OCI-LY1 (cell line): ENCODE measurements around the gene KATNIP.

Experiments used
- H2AFZ ChIP-seq: fragments of 200-600 bp; sonication (generic), shearing (Covaris generic); 2 replicates; pipeline ENCODE4 v1.6.0; 2014; ENCODE audit warnings: antibody characterized with exemption, mild to moderate bottlenecking, low read length
- H3F3A ChIP-seq: fragments of 200-600 bp; sonication (generic), shearing (Covaris generic); 2 replicates; pipeline ENCODE4 v1.6.0; 2014; ENCODE audit warnings: mild to moderate bottlenecking, antibody characterized with exemption, low read length, moderate library complexity; ENCODE audit not compliant: insufficient read depth
- H3K27ac ChIP-seq: fragments of 200-600 bp; sonication (generic); 2 replicates; pipeline ENCODE4 v1.5.1; 2014; ENCODE audit warnings: low read length, mixed run types, mild to moderate bottlenecking, low read depth; ENCODE audit not compliant: poor library complexity, severe bottlenecking
- H3K27me3 ChIP-seq: fragments of 200-600 bp; sonication (generic); 2 replicates; pipeline ENCODE4 v1.6.0; 2014; ENCODE audit warnings: antibody characterized with exemption, mild to moderate bottlenecking, low read length, moderate library complexity; ENCODE audit not compliant: insufficient read depth
- H3K36me3 ChIP-seq: fragments of 200-600 bp; sonication (generic); 2 replicates; pipeline ENCODE4 v1.6.1; 2014; ENCODE audit warnings: mild to moderate bottlenecking, antibody characterized with exemption, low read length, moderate library complexity, mixed read lengths; ENCODE audit not compliant: insufficient read depth
- H3K4me1 ChIP-seq: fragments of 200-600 bp; sonication (generic); 2 replicates; pipeline ENCODE4 v1.5.1; 2014; ENCODE audit warnings: mild to moderate bottlenecking, low read length, moderate library complexity; ENCODE audit not compliant: insufficient read depth, severe bottlenecking
- H3K4me2 ChIP-seq: fragments of 200-600 bp; sonication (generic), shearing (Covaris generic); 2 replicates; pipeline ENCODE4 v1.6.1; 2014; ENCODE audit warnings: low read length
- H3K4me3 ChIP-seq: fragments of 200-600 bp; sonication (generic); 2 replicates; pipeline ENCODE4 v1.5.1; 2014; ENCODE audit warnings: low read length, low read depth, mild to moderate bottlenecking, mixed read lengths; ENCODE audit not compliant: poor library complexity, severe bottlenecking
- H3K79me2 ChIP-seq: fragments of 200-600 bp; shearing (Covaris generic); 2 replicates; pipeline ENCODE4 v1.6.1; 2016; ENCODE audit warnings: mixed run types, low read length, mixed read lengths; ENCODE audit not compliant: insufficient read depth
- H3K9ac ChIP-seq: fragments of 200-600 bp; sonication (generic), shearing (Covaris generic); 2 replicates; pipeline ENCODE4 v1.6.1; 2014; ENCODE audit warnings: mild to moderate bottlenecking, low read length, mixed read lengths
- H3K9me2 ChIP-seq: fragments of 200-600 bp; sonication (generic), shearing (Covaris generic); 2 replicates; pipeline ENCODE4 v1.6.1; 2014; ENCODE audit warnings: low read depth, mild to moderate bottlenecking, low read length, mixed read lengths
- H3K9me3 ChIP-seq: fragments of 200-600 bp; shearing (Covaris generic); 2 replicates; pipeline ENCODE4 v1.6.1; 2014; ENCODE audit warnings: low read length, mixed read lengths
- H4K20me1 ChIP-seq: fragments of 200-600 bp; sonication (generic), shearing (Covaris generic); 2 replicates; pipeline ENCODE4 v1.6.0; 2016; ENCODE audit warnings: mild to moderate bottlenecking, low read length; ENCODE audit not compliant: insufficient read depth
- CTCF ChIP-seq: fragments of 200-600 bp; sonication (generic), shearing (Covaris generic); IDR thresholded peaks from 2 replicates; pipeline ENCODE4 v1.5.1; 2017; ENCODE audit warnings: mild to moderate bottlenecking, antibody characterized with exemption, low read length, moderate library complexity, mixed read lengths
- EZH2 ChIP-seq: fragments of 200-600 bp; sonication (generic), shearing (Covaris generic); IDR thresholded peaks from 2 replicates; pipeline ENCODE4 v1.8.0; 2017; ENCODE audit warnings: borderline replicate concordance, mixed run types, mild to moderate bottlenecking, antibody characterized with exemption, low read length, moderate library complexity, mixed read lengths

Gene KATNIP

GRCh38 chr16:27531826-27532800 is 17.8 kb upstream of the KATNIP start:
- peaks cover 73% of the 10 kb centered on the region for H3K36me3 ChIP-seq
- H3K27me3 ChIP-seq: no peaks in the 10 kb centered on the region
- H3F3A ChIP-seq: no peaks in the 10 kb centered on the region
- H3K9me2 ChIP-seq: no peaks in the 10 kb centered on the region
- H3K4me3 ChIP-seq: no peak overlapping the region
- H3K79me2 ChIP-seq: no peaks in the 10 kb centered on the region
- no peaks in the 10 kb centered on the region for H3K4me1 ChIP-seq
- no peak overlapping the region for H3K27ac ChIP-seq
- TF ChIP-seq EZH2 (no peak), CTCF (no peak)
- no peak overlapping the region for H3K9ac ChIP-seq
- no peaks in the 10 kb centered on the region for H3K9me3 ChIP-seq
- H4K20me1 ChIP-seq: no peaks in the 10 kb centered on the region
- H3K4me2 ChIP-seq: no peak overlapping the region
- H2AFZ ChIP-seq: no peak overlapping the region

- Histone ChIP-seq H4K20me1 (no peaks in the 10 kb centered on the region), H3K4me1 (no peaks in the 10 kb centered on the region), H3K9me2 (no peaks in the 10 kb centered on the region), H3K27me3 (no peaks in the 10 kb centered on the region), H3K79me2 (no peaks in the 10 kb centered on the region), H3K36me3 (peaks cover 77% of the 10 kb centered on the region), H3K27ac (no peak overlapping the region), H3K9ac (no peak overlapping the region), H3K4me2 (no peak overlapping the region), H3F3A (no peaks in the 10 kb centered on the region), H2AFZ (no peak overlapping the region), H3K9me3 (no peaks in the 10 kb centered on the region), H3K4me3 (no peak overlapping the region)
- no peak for TF ChIP-seq EZH2
- no peak for TF ChIP-seq CTCF
Observed at GRCh38 chr16:27534256-27534655, 15.7 kb upstream of the KATNIP start.

GRCh38 chr16:27538528-27538927 is 11.4 kb upstream of the KATNIP start:
- no peak overlapping the region for H3K4me2 ChIP-seq
- H3K9ac ChIP-seq: no peak overlapping the region
- H3K9me3 ChIP-seq: no peaks in the 10 kb centered on the region
- H4K20me1 ChIP-seq: no peaks in the 10 kb centered on the region
- no peak overlapping the region for H3K27ac ChIP-seq
- H3K79me2 ChIP-seq: no peaks in the 10 kb centered on the region
- H3K27me3 ChIP-seq: no peaks in the 10 kb centered on the region
- H3K4me3 ChIP-seq: no peak overlapping the region
- no peak overlapping the region for H2AFZ ChIP-seq
- peaks cover 84% of the 10 kb centered on the region for H3K36me3 ChIP-seq
- no peaks in the 10 kb centered on the region for H3K9me2 ChIP-seq
- H3K4me1 ChIP-seq: no peaks in the 10 kb centered on the region
- TF ChIP-seq EZH2 (no peak), CTCF (no peak)
- no peaks in the 10 kb centered on the region for H3F3A ChIP-seq
